IgD-negative memory B cell (primary cell): ENCODE results near the gene AGAP1. TPM values are rescaled to one million over a fixed set of nuclear protein-coding genes. Genes with fewer than 3 reads are reported as not detected.
A peak's percentile ranks its signal among the peaks of the same experiment; 100 is the strongest.

Source experiments
- H3K27ac Mint-ChIP-seq, 3 donors: one replicate each; pipeline ENCODE4 v1.8.0; 2020 to 2022; ENCODE audit warnings: mild to moderate bottlenecking in 3 of 3, mixed read lengths in 3 of 3, moderate library complexity in 1 of 3
- H3K27me3 Mint-ChIP-seq: one replicate; pipeline ENCODE4 v1.8.0; 2021; ENCODE audit warnings: mixed read lengths
- H3K36me3 Mint-ChIP-seq: one replicate; pipeline ENCODE4 v1.8.0; 2020; ENCODE audit warnings: mild to moderate bottlenecking, mixed read lengths
- H3K4me1 Mint-ChIP-seq, 3 donors: one replicate each; pipeline ENCODE4 v1.8.0; 2020 to 2022; ENCODE audit warnings: mixed read lengths in 3 of 3, mild to moderate bottlenecking in 1 of 3
- H3K4me3 Mint-ChIP-seq, 4 donors: one replicate each; pipeline ENCODE4 v1.8.0; 2020 to 2022; ENCODE audit warnings: mild to moderate bottlenecking in 4 of 4, mixed read lengths in 4 of 4, moderate library complexity in 3 of 4
- H3K9me3 Mint-ChIP-seq, 3 donors: one replicate each; pipeline ENCODE4 v1.8.0; 2020 to 2021; ENCODE audit warnings: mixed read lengths in 3 of 3, mild to moderate bottlenecking in 1 of 3
- polyA plus RNA-seq: library from polyadenylated mRNA; unstranded; fragments of 300-500 nt; fragmentation: Illumina TruSeq; gene quantifications from one replicate; pipeline ENCODE4 v1.2.3, GENCODE V29; 2021

AGAP1 gene
- polyA plus RNA-seq, 1 donor from 2014 or later = not detected

DNA sequence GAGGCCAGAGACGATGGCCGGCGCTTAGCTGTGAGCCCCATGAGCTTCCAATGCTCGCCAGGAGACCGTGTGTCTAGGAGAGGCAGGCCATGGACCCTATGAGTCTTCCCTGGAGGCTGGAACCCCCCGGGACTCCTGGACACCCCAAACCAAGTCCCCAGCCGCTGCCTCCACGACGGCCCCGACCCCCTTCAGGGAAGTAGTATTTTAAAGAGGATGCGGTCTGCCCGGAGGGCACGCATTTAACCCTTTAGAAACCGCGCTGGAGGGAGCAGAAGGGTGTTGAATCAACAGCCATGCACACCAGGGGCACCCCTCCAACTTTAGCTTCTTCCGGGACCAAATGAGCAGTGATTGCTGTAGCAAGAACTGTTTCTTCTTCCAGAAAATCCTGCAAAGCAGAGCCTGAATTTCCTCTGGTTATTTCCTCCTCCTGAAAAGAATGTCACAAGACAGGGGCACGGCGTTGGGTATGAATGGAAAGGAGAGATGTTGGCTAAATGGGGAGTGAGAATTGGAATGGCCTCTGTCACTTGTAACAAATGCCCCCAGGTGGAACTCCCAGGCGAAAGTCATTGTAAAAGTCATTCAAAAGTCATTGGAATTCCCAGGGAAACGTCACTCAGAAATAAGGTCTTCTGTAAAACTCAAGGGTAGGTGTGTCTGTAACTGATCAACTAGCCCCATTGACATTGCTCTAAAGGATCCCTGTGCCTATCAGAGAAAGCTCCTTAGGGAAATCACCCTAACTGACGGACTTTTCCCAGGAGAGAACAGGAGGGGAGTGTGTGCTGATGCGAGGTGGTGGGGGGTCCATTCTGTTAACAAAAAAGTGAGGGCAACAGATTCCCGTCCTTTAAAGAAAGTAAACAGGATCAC is 680.1 kb downstream of the AGAP1 start:
- H3K4me3 Mint-ChIP-seq = no peak overlapping the region
- H3K27ac Mint-ChIP-seq = peak overlapping the region in 1 of 3 donors; percentile 32
- peaks cover 52% of the 10 kb centered on the region for H3K27me3 Mint-ChIP-seq
- H3K36me3 Mint-ChIP-seq = peaks cover 1% of the 10 kb centered on the region
- H3K9me3 Mint-ChIP-seq = no peaks in the 10 kb centered on the region
- H3K4me1 Mint-ChIP-seq = peaks cover 0 to 3% (median 3%) of the 10 kb centered on the region in 3 donors

DNA sequence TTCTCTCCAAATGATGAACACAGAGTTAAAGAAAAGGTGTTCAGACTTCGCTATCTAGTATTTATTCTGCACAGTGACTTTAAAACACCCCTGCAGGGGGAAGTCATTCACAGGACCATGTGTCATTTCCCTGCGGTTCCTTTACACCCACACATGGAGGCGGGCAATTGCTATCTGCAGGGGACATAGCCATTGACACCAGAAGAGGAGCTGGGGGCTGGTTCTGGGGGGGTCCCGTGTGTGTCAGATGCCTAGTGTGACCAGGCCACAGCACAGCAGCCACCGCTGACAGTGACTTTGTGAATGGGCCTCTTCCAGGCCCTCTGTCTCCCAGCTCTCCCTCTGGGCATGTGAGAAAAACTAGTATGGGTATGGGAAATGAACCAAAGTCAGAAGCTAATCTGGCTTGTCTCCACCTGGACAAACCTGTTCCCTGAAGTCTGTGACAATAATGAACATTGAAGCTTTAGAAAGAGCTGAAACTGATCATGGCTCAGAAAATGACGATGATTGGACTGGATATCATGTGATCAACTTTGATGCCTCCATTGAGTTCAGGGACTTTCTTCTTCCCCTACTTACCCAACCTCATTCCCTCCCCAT is 681.8 kb downstream of the AGAP1 start:
- peaks cover 1% of the 10 kb centered on the region for H3K36me3 Mint-ChIP-seq
- no peak overlapping the region for H3K4me3 Mint-ChIP-seq
- H3K9me3 Mint-ChIP-seq = no peaks in the 10 kb centered on the region
- H3K27me3 Mint-ChIP-seq = peaks cover 45% of the 10 kb centered on the region
- peak overlapping the region in 1 of 3 donors; percentile 16 for H3K27ac Mint-ChIP-seq
- peaks cover 0 to 4% (median 3%) of the 10 kb centered on the region in 3 donors for H3K4me1 Mint-ChIP-seq

DNA sequence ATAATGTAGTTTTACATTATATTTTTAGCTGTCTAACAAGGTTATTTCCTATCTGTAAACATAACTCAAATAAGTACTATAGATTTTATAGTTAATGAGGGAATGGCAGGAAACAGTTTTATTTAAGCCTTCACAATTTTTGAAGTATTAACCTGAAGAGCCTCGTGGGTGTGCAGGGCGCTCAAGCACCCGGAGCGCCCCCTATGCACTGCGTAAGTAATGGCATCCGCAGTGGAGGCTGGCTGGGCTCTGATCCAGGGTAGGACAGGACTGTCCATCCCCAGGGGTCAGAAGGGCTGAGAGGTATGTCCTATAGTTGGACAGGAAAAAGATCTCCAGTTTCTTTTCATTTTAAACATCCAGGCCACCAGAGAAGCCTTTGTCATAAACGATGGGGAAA is 682.6 kb downstream of the AGAP1 start:
- peaks cover 45% of the 10 kb centered on the region for H3K27me3 Mint-ChIP-seq
- H3K27ac Mint-ChIP-seq = no peak overlapping the region
- H3K4me3 Mint-ChIP-seq = no peak overlapping the region
- H3K4me1 Mint-ChIP-seq = peaks cover 0 to 4% (median 3%) of the 10 kb centered on the region in 3 donors
- H3K36me3 Mint-ChIP-seq = peaks cover 1% of the 10 kb centered on the region
- no peaks in the 10 kb centered on the region for H3K9me3 Mint-ChIP-seq

DNA sequence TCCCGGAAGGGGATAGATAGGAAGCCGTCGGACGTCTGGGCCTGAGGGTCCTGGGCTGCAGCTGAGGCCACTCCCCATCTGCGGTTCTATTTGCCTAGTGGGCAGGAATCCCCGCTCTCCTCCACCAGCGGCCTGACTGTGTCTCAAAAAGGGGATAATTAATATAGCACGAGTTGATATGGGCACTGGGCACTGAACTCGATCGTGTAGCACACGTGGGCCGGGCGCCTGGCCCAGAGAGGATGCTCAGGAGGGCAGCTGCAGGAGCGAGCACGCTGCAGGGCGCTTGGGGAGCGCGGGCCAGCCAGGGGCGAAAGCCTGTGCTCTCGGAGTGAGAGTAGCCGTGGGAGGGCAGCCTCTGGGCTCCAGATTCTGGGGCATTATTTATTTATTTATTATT is 683.1 kb downstream of the AGAP1 start:
- Mint-ChIP-seq H3K27ac (no peak overlapping the region), H3K4me3 (no peak overlapping the region), H3K4me1 (peaks cover 0 to 4% (median 2%) of the 10 kb centered on the region in 3 donors), H3K36me3 (peaks cover 1% of the 10 kb centered on the region), H3K27me3 (peaks cover 48% of the 10 kb centered on the region), H3K9me3 (no peaks in the 10 kb centered on the region)

DNA sequence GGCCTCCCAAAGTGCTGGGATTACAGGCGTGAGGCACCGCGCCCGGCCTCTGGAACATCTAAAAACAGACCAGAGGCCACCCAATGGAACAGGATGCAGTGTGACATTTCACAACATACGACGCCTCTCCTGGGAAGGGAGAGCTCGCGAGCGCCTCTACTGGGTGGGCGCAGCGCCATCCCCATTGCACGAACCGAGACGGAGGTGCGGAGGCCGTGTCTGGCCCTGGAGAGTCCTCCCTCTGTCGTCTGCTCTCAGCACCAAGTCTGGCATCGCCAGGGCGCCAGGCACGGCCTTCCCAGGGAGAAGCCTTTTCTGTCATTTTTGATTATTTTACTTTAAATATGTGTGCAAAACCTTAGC is 683.7 kb downstream of the AGAP1 start:
- Mint-ChIP-seq H3K27ac (no peak overlapping the region), H3K36me3 (peaks cover 1% of the 10 kb centered on the region), H3K4me1 (peaks cover 0 to 4% (median 0%) of the 10 kb centered on the region in 3 donors), H3K4me3 (peak overlapping the region in 1 of 4 donors; percentile 12), H3K27me3 (peaks cover 44% of the 10 kb centered on the region), H3K9me3 (no peaks in the 10 kb centered on the region)

DNA sequence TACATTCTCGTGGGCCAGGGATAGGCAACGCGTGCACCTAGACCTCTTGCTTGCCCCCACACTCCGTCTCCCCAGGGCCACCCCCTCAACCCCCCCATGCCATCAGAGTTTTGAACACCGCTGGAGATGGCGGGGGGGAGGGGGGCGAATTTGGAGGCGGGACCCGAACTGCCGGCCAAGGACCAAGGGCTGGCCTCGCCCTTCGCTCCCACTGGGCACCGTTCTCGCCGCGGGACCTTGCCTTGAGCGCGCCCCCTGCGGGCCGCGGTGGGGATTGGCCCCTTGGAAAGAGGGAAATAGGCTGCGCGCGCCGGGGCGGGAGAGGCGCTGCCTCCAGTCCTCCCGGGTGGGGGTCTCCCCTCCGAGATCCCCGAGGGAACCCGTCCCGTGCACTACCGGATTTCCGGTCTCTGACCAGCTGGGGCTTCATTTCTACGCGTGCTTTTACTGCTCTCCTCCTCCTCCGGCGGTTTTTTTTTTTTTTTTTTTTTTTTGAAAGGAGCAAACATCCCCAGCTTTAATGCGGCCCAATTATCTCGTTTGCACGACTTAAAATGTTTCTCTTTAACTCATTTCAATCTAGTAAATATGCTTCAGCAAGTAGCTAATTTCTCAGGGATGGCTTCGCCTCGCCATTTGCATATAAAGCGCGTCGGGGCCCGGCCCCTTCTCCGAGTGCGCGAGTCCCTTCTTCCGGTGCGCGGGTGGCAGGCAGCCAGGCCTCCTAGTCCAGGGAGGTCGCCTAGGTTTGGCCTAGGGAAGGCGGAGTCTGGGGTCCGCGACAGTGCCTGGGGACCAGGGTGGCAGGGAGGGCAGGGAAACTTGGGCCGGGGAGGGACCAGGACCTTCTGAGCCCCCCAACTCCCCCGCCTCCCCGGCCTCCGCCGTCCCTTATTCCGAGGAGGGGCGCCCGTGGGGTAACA is 684.4 kb downstream of the AGAP1 start:
- no peaks in the 10 kb centered on the region for H3K9me3 Mint-ChIP-seq
- peaks cover 0 to 4% (median 0%) of the 10 kb centered on the region in 3 donors for H3K4me1 Mint-ChIP-seq
- peaks cover 1% of the 10 kb centered on the region for H3K36me3 Mint-ChIP-seq
- peaks cover 48% of the 10 kb centered on the region for H3K27me3 Mint-ChIP-seq
- no peak overlapping the region for H3K27ac Mint-ChIP-seq
- H3K4me3 Mint-ChIP-seq = peak overlapping the region in 1 of 4 donors; percentile 66

DNA sequence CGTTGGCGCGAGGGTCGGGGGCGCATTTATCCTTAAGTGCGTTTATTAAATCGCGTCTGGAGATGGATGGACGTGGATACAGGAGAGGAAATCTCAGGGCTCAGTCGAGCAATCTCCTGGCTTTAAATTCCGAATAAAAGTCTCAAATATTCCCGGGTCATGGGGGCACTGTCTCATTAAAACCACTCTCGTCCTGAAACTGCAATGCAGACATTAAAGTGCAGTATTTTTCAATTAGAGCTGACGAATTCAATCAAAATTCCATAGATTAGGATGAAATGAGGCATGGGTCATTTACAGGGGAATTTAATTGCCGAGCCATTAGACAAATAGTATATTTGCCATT is 685.0 kb downstream of the AGAP1 start:
- Mint-ChIP-seq H3K4me3 (no peak overlapping the region), H3K9me3 (peaks cover 0 to 2% (median 0%) of the 10 kb centered on the region in 3 donors), H3K4me1 (peaks cover 0 to 4% (median 0%) of the 10 kb centered on the region in 3 donors), H3K27ac (no peak overlapping the region), H3K27me3 (peaks cover 47% of the 10 kb centered on the region), H3K36me3 (peaks cover 1% of the 10 kb centered on the region)

DNA sequence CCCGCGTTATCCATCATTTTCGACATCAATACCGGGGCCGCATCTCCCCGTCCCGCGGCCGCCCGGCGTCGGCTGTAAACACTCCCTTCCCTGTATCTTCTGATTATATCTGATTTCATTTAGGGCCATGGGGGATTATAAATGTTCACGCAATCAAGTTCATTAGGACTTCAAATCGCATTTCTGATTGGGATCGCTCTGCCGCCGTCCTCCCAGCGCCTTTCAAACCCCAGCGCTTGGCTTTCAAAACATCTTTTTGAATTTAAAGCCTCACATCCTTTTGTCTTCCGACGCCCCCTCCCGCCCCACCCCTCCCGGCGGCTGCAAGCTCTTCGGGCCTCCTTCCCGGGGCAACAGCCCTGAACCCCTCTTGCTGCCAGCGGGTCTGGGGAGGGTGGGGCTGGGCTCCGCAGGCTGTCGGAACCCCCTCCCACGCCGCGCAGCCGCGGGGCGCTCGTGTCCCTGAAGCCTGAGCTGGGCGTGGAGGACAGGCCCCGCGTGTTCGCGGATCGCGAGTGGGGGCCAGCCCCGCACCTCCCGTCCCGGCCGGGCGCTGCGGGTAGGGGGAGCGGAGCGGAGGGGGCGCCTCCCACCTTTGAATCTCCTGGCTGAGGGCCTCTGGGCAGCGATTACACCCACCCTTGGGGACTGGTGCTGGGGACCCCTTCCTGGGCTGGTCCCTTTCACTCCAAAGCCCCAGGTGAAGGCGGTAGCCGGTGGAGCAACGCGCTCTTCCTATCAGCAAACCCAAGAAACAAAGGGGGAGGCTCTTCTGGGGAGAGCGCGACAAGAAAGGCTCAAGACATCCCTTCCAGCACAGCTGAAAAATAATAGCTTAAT is 685.6 kb downstream of the AGAP1 start:
- H3K27me3 Mint-ChIP-seq = peaks cover 43% of the 10 kb centered on the region
- H3K4me1 Mint-ChIP-seq = peaks cover 0 to 4% (median 0%) of the 10 kb centered on the region in 3 donors
- H3K36me3 Mint-ChIP-seq = peaks cover 1% of the 10 kb centered on the region
- no peak overlapping the region for H3K4me3 Mint-ChIP-seq
- H3K27ac Mint-ChIP-seq = no peak overlapping the region
- H3K9me3 Mint-ChIP-seq = peaks cover 0 to 2% (median under 1%) of the 10 kb centered on the region in 3 donors

DNA sequence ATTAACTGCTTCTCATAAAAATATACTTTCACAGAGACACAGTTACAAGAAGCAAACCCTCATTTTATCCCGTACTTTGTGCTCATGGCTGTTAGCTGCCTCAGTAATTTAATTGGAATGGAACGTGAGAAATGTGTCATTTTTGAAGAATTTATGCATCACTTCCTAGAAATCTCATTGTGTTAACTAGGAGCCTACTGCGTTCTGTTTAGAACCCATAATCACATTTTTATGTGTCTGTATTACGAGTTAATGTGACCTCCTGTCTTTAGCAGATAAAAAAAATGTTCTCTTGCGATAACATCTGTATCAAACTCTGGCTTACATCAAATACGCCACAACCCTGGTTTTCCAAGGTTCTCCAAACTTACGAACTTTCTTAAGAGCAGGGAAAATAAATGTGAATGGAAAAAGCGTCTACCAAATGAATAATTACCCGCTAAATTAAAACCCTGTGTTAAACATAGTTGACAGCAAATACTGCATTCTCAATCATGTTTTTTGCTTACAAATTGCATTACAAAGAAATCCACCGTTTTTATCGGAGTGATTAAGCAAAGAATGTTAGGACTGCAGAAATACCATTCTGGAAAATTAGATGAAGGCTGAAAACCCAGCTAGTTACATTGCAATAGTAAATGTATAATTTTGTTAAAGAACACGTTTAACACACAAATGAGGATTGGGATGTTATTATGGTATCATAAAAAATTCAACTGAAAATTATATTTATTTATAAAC is 686.4 kb downstream of the AGAP1 start:
- Mint-ChIP-seq H3K36me3 (peaks cover 1% of the 10 kb centered on the region), H3K4me1 (peaks cover 0 to 4% (median 0%) of the 10 kb centered on the region in 3 donors), H3K27ac (no peak overlapping the region), H3K27me3 (peaks cover 41% of the 10 kb centered on the region), H3K9me3 (peaks cover 2 to 5% (median 2%) of the 10 kb centered on the region in 3 donors), H3K4me3 (no peak overlapping the region)

DNA sequence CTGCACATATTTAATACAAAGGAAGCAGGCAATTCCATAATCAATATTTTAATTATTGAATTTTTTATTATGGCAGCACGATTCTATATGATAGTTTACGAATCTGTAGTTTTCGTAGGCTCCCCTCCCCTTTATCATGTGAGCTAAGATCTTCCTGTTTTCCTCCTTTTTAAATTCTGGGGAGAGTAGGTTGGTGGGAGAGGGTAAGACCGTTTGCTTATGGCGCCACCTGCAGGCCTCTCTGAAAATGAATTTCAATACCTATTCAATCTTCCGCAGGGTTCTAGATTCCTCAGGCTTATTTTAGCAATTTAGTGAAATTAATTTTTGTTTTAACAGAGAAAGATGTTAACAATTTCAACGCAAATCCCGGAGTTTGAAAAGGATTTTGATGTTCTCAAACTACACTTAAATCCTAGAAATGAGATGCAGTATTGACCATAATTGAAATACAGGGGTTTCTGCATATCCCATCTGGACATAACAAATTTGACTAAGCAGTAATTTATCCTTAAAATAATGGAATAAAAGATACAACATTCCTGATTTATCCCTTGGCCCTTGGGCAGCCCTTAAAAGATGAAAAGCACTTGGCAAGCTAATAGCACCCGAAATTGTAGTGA is 687.1 kb downstream of the AGAP1 start:
- Mint-ChIP-seq H3K36me3 (peaks cover 1% of the 10 kb centered on the region), H3K27me3 (peaks cover 39% of the 10 kb centered on the region), H3K9me3 (peaks cover 4 to 7% (median 5%) of the 10 kb centered on the region in 3 donors), H3K4me1 (peaks cover 0 to 2% (median 0%) of the 10 kb centered on the region in 3 donors), H3K27ac (no peak overlapping the region), H3K4me3 (no peak overlapping the region)
